RWPE2 (cell line): ENCODE results near the gene PTN.

Experiments used
- ATAC-seq: fragments of 200-7000 bp; cut with Tn5 transposase; 3 replicates; pipeline ENCODE4 v1.9.1; 2021; ENCODE audit warnings: low read depth
- DNase-seq: peaks from one replicate; pipeline ENCODE4 v3.0.0-alpha.2; 2020; ENCODE audit warnings: low spot score
- H3K27ac ChIP-seq: fragments of 450-650 bp; 2 replicates; pipeline ENCODE4 v1.5.1; 2017; ENCODE audit warnings: mild to moderate bottlenecking; ENCODE audit not compliant: poor library complexity, severe bottlenecking
- H3K27me3 ChIP-seq: fragments of 250-450 bp; sonication (Bioruptor Pico); 2 replicates; pipeline ENCODE4 v1.5.1; 2021; ENCODE audit warnings: mild to moderate bottlenecking, moderate library complexity; ENCODE audit not compliant: insufficient read depth, poor library complexity, severe bottlenecking
- H3K36me3 ChIP-seq: fragments of 250-450 bp; sonication (Bioruptor Pico); 2 replicates; pipeline ENCODE4 v1.5.1; 2020; ENCODE audit warnings: low read depth, mild to moderate bottlenecking, moderate library complexity
- H3K4me1 ChIP-seq: fragments of 250-450 bp; sonication (Bioruptor Pico); 2 replicates; pipeline ENCODE4 v1.5.1; 2021; ENCODE audit warnings: mild to moderate bottlenecking, moderate library complexity; ENCODE audit not compliant: insufficient read depth, poor library complexity, severe bottlenecking
- H3K4me3 ChIP-seq: fragments of 250-450 bp; sonication (Bioruptor Pico); 2 replicates; pipeline ENCODE4 v1.5.1; 2021; ENCODE audit warnings: mild to moderate bottlenecking, moderate library complexity; ENCODE audit not compliant: severe bottlenecking
- H3K9me3 ChIP-seq: fragments of 250-450 bp; sonication (Bioruptor Pico); 2 replicates; pipeline ENCODE4 v1.5.1; 2021; ENCODE audit warnings: mild to moderate bottlenecking, moderate library complexity; ENCODE audit not compliant: severe bottlenecking
- TF ChIP-seq, protein P1 (sequence below): fragments of 450-650 bp; IDR thresholded peaks from one replicate; pipeline ENCODE4 v1.5.1; 2017; ENCODE audit warnings: mild to moderate bottlenecking, moderate library complexity; ENCODE audit not compliant: poor library complexity, severe bottlenecking

The PTN gene

DNA sequence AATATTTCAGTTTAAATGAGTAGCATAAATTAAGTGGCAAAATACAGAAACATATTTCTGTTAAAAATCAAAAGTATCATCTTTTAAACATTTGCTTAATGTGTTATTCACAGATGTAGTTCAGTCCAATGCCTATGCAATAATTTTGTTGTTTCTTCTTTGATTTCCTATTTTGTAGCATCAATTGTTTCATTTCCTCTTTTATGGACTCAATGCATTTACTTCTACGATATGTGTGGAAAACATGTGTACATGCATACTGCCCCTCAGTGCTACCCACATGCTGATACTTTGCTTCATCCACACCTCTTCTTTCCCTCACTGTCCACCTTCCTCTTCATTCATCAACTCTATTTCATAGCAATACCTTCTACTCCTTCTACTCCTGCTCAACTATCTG is 108.1 kb downstream of the PTN start:
- peaks cover 25% of the 10 kb centered on the region for H3K27me3 ChIP-seq
- H3K4me3 ChIP-seq, result no peak overlapping the region
- no peak overlapping the region for H3K27ac ChIP-seq
- no peaks in the 10 kb centered on the region for H3K4me1 ChIP-seq
- TF ChIP-seq, protein P1, sequence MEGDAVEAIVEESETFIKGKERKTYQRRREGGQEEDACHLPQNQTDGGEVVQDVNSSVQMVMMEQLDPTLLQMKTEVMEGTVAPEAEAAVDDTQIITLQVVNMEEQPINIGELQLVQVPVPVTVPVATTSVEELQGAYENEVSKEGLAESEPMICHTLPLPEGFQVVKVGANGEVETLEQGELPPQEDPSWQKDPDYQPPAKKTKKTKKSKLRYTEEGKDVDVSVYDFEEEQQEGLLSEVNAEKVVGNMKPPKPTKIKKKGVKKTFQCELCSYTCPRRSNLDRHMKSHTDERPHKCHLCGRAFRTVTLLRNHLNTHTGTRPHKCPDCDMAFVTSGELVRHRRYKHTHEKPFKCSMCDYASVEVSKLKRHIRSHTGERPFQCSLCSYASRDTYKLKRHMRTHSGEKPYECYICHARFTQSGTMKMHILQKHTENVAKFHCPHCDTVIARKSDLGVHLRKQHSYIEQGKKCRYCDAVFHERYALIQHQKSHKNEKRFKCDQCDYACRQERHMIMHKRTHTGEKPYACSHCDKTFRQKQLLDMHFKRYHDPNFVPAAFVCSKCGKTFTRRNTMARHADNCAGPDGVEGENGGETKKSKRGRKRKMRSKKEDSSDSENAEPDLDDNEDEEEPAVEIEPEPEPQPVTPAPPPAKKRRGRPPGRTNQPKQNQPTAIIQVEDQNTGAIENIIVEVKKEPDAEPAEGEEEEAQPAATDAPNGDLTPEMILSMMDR, result no peak
- DNase-seq (no peak), ATAC-seq (no peak)
- no peaks in the 10 kb centered on the region for H3K9me3 ChIP-seq
- no peaks in the 10 kb centered on the region for H3K36me3 ChIP-seq

DNA sequence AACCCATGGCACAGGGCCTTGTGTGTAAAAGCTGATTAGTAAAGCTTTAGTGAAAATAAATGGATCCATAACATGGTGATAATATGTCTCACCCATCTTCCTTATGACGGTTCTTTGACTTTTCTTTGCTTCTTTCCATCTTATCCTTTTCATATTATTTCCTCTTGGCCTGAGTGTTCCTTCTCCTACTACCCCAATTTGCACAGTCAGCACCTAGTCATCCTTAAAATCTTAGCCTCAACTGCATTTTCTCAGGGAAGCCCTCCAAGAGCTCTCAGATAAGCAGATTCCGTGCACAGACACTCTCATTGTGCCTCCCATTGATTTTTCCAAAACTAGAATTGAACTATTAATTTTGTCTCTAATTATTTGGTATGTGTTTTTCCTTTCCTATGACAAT is 112.4 kb downstream of the PTN start:
- no peak for ATAC-seq

DNA sequence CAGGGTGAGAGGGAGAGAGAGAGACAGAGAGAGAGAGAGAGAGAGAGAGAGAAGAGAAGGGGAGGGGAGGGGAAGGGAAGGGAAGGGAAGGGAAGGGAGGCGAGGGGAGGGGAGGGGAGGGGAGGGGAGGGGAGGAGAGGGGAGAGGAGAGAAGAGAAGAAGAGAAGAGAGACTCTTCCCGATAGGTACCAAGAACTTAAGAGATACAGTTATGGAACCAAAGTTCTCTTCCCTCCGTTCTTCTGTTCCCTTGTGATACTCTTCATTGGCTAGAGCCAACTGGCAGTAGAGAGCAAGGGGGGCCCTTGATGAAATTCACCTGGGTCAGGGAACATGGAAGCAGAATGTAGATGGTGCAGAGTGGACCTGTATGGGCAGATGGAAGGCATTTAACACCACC is 122.1 kb downstream of the PTN start:
- peaks cover 2% of the 10 kb centered on the region for H3K9me3 ChIP-seq
- TF ChIP-seq, protein P1, result no peak
- ATAC-seq, result no peak

More for the DNA sequence above, 112.4 kb downstream of the PTN start:
- TF ChIP-seq, protein P1, result no peak
- Histone ChIP-seq H3K36me3 (no peaks in the 10 kb centered on the region), H3K4me1 (no peaks in the 10 kb centered on the region), H3K27me3 (peaks cover 22% of the 10 kb centered on the region), H3K4me3 (no peak overlapping the region), H3K27ac (no peak overlapping the region), H3K9me3 (no peaks in the 10 kb centered on the region)
- DNase-seq, result no peak

DNA sequence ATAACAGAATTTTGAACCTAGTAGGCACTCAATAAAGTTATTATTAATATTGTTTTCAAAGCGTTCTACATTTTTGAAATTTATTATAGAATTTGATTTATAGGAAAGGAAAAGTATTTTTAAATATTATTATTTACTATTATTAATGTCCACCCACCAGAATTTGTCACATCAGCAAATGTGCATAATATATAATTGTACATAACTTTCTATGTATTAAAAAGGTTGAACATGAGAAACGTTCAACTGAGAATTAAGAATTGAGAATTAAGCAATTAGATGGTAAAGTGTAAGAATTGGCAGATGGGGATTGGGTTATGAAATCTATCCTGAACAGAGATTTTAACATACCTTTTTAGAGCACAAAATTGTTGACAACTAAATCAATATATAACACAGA is 129.8 kb downstream of the PTN start:
- Histone ChIP-seq H3K4me3 (no peak overlapping the region), H3K4me1 (no peaks in the 10 kb centered on the region), H3K27ac (no peak overlapping the region), H3K36me3 (no peaks in the 10 kb centered on the region), H3K27me3 (no peaks in the 10 kb centered on the region), H3K9me3 (no peaks in the 10 kb centered on the region)
- TF ChIP-seq, protein P1, result no peak
- no peak for ATAC-seq
- no peak for DNase-seq

More for the DNA sequence above, 122.1 kb downstream of the PTN start:
- Histone ChIP-seq H3K4me1 (no peaks in the 10 kb centered on the region), H3K4me3 (no peak overlapping the region), H3K27me3 (peaks cover 11% of the 10 kb centered on the region), H3K36me3 (no peaks in the 10 kb centered on the region), H3K27ac (no peak overlapping the region)
- DNase-seq, result no peak

DNA sequence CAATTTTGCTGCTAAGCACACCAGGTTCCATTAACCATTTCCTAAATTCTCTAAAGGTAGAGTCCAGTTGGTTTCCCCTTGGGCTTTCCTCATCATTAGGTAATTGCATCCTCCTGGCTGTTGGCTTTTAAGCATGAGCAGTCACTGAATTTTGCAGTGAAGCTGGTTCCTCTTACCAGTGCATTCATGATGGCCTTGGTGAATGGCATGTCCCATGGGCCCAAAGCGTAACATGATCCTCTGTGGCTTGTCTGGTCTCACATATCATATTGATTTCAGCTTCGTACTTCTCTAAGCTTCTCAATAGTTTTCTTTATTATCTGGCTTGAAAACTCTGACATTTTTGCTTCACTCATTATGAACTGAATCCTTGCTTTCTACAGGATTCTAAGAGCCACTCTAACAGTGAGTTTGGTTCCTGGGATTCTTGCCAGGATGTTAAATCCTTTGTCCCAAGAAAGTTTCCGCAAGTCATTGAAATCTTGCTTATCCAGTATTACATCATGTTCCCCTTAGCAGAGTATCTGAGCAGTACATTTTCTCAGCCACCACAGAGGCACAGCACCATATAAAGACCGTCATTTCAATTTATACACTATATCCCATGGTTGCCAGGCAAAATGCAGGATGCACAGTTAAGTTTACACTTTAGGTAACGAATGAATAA is 134.2 kb downstream of the PTN start:
- no peaks in the 10 kb centered on the region for H3K27me3 ChIP-seq
- ATAC-seq (no peak), DNase-seq (no peak)
- no peaks in the 10 kb centered on the region for H3K9me3 ChIP-seq
- TF ChIP-seq, protein P1, result no peak
- H3K36me3 ChIP-seq, result no peaks in the 10 kb centered on the region
- H3K4me1 ChIP-seq, result no peaks in the 10 kb centered on the region
- H3K27ac ChIP-seq, result no peak overlapping the region
- no peak overlapping the region for H3K4me3 ChIP-seq
